RWPE1 (cell line): ENCODE results near the gene LCN9.
"Not testable (repeated sequence)": the region's sequence is repeated elsewhere in the genome, so short reads cannot be mapped to it uniquely, and the experiment has no call there.

Experiments
- CTCF ChIA-PET: fragments of 350-600 bp; sonication (Branson Sonifier 250); formaldehyde crosslinking; extraction: SDS; loops from one replicate; lab custom pipeline; 2021; lab: Yijun Ruan, JAX
- POLR2A ChIA-PET: fragments of 400-600 bp; formaldehyde crosslinking; extraction: SDS; loops from one replicate; lab custom pipeline; 2020; ENCODE audit warnings: antibody characterized with exemption; ENCODE audit not compliant: low non-redundant PET; lab: Yijun Ruan, JAX
- DNase-seq: peaks from one replicate; pipeline ENCODE4 v3.0.0; 2012; ENCODE audit warnings: low spot score
- H3K27ac ChIP-seq: fragments of 450-650 bp; 2 replicates; pipeline ENCODE4 v1.5.1; 2017
- CTCF ChIP-seq: fragments of 450-650 bp; conservative IDR thresholded peaks from 2 replicates; pipeline ENCODE4 v1.5.1; 2017; ENCODE audit warnings: low read depth, mild to moderate bottlenecking

Gene LCN9

GRCh38 chr9:135670721-135671590 lies 7.8 kb downstream of the LCN9 start:
- no peak overlapping the region for H3K27ac ChIP-seq
- no peak for DNase-seq
- CTCF ChIA-PET = interaction anchor here (0.6 to 0.7 kb wide), 2 partner anchors 148 to 234 kb away, joined by 3 to 4 read pairs; no protein-coding TSS in a partner anchor
- POLR2A ChIA-PET = no interaction called here
- TF ChIP-seq CTCF = no peak

- POLR2A ChIA-PET = no interaction called here
Measured at GRCh38 chr9:135671591-135672041, 8.5 kb downstream of the LCN9 start.

GRCh38 chr9:135672786-135673185 lies 9.7 kb downstream of the LCN9 start:
- POLR2A ChIA-PET, DNase-seq, H3K27ac ChIP-seq: not testable (repeated sequence)
- CTCF ChIA-PET = interaction anchor here (0.7 to 1.1 kb wide), 3 partner anchors 15 to 100 kb away, joined by 3 read pairs; no protein-coding TSS in a partner anchor

More at GRCh38 chr9:135671591-135672041, 8.5 kb downstream of the LCN9 start:
- CTCF ChIA-PET = interaction anchor here (0.6 to 1.1 kb wide), 2 partner anchors 12 to 28 kb away, joined by 3 to 4 read pairs; no protein-coding TSS in a partner anchor
- no peak for TF ChIP-seq CTCF
- no peak overlapping the region for H3K27ac ChIP-seq
- no peak for DNase-seq

- no peak for TF ChIP-seq CTCF
- ChIA-PET POLR2A (no interaction called here), CTCF (interaction anchor here (0.7 kb wide), 1 partner anchor 1563 kb away, joined by 3 read pairs; no protein-coding TSS in a partner anchor)
- H3K27ac ChIP-seq = no peak overlapping the region
- no peak for DNase-seq
Measured at GRCh38 chr9:135673941-135674340, 10.8 kb downstream of the LCN9 start.

GRCh38 chr9:135674977-135675376 lies 11.9 kb downstream of the LCN9 start:
- ChIA-PET CTCF (interaction anchor here (0.6 kb wide), 1 partner anchor 176 kb away, joined by 3 read pairs; no protein-coding TSS in a partner anchor), POLR2A (no interaction called here)
- DNase-seq = no peak
- no peak for TF ChIP-seq CTCF
- H3K27ac ChIP-seq = no peak overlapping the region

GRCh38 chr9:135676891-135677290 lies 13.8 kb downstream of the LCN9 start:
- DNase-seq = no peak
- TF ChIP-seq CTCF = no peak
- ChIA-PET POLR2A (no interaction called here), CTCF (interaction anchor here (0.7 to 0.9 kb wide), 2 partner anchors 12 to 172 kb away, joined by 3 to 4 read pairs; no protein-coding TSS in a partner anchor)
- no peak overlapping the region for H3K27ac ChIP-seq
